ENCODE results near the gene UBE2Z.

GRCh38 chr17:48905987-48906515 lies 2.2 kb upstream of the UBE2Z start:
- no peak for TF ChIP-seq CTCF (IDR thresholded peaks at IDR 0.05)
- TF ChIP-seq POLR2A (IDR thresholded peaks at IDR 0.05), result no peak
